Smooth muscle cell (in vitro differentiated cells): Measurements from ENCODE around the gene GRP. TPM values are rescaled to one million over a fixed set of nuclear protein-coding genes. Genes with fewer than 3 reads are reported as not detected.

Experiments
- DNase-seq: peaks from one replicate; lab custom pipeline; 2025; ENCODE audit not compliant: unreplicated experiment; lab: John Stamatoyannopoulos, UW
- H2AFZ ChIP-seq: fragments of 200-600 bp; sonication (generic); 2 replicates; pipeline ENCODE4 v1.6.0; 2016; ENCODE audit warnings: antibody characterized with exemption, low read depth, mild to moderate bottlenecking
- H3F3A ChIP-seq: fragments of 200-600 bp; sonication (generic); 2 replicates; pipeline ENCODE4 v1.6.0; 2017; ENCODE audit warnings: antibody characterized with exemption, low read depth
- H3K27ac ChIP-seq: fragments of 200-600 bp; sonication (generic); 2 replicates; pipeline ENCODE4 v1.5.1; 2016; ENCODE audit warnings: low read depth, mild to moderate bottlenecking
- H3K27me3 ChIP-seq: fragments of 200-600 bp; sonication (generic); 2 replicates; pipeline ENCODE4 v1.6.1; 2016; ENCODE audit warnings: low read depth, mild to moderate bottlenecking
- H3K36me3 ChIP-seq: fragments of 200-600 bp; sonication (generic); 2 replicates; pipeline ENCODE4 v1.5.1; 2016; ENCODE audit warnings: low read depth
- H3K4me1 ChIP-seq: fragments of 200-600 bp; sonication (generic); 2 replicates; pipeline ENCODE4 v1.5.1; 2016; ENCODE audit warnings: low read depth
- H3K4me2 ChIP-seq: fragments of 200-600 bp; sonication (generic); 2 replicates; pipeline ENCODE4 v1.6.0; 2016; ENCODE audit warnings: mild to moderate bottlenecking
- H3K4me3 ChIP-seq: fragments of 200-600 bp; sonication (generic); 2 replicates; pipeline ENCODE4 v1.5.1; 2016; ENCODE audit warnings: mild to moderate bottlenecking
- H3K79me2 ChIP-seq: fragments of 200-600 bp; sonication (generic); 2 replicates; pipeline ENCODE4 v1.6.0; 2016; ENCODE audit warnings: low read depth, mild to moderate bottlenecking
- H3K9ac ChIP-seq: fragments of 200-600 bp; sonication (generic); 2 replicates; pipeline ENCODE4 v1.6.0; 2016; ENCODE audit warnings: low read depth
- H3K9me3 ChIP-seq: fragments of 200-600 bp; sonication (generic); replicated peaks from 2 replicates; pipeline ENCODE4 v1.5.1; 2016; ENCODE audit warnings: low read depth
- H4K20me1 ChIP-seq: fragments of 200-600 bp; sonication (generic); 2 replicates; pipeline ENCODE4 v1.6.0; 2016; ENCODE audit warnings: low read depth
- CTCF ChIP-seq: fragments of 200-600 bp; sonication (generic); IDR thresholded peaks from 2 replicates; pipeline ENCODE4 v1.5.1; 2017; ENCODE audit warnings: borderline replicate concordance, mild to moderate bottlenecking, antibody characterized with exemption; ENCODE audit not compliant: insufficient read depth, poor library complexity, severe bottlenecking
- WGBS: methylation state at CpG from one replicate; pipeline ENCODE4 v1.1.7; 2016; ENCODE audit warnings: low lambda C conversion rate; 5-methylcytosine and 5-hydroxymethylcytosine counted together
- polyA plus RNA-seq: library from polyadenylated mRNA; unstranded; fragments of >200 nt; fragmentation: Nextera tagmentation; extraction: Ambion mirVana; gene quantifications from 2 replicates; pipeline ENCODE4 v1.2.1, GENCODE V29; 2016
- total RNA-seq: library from RNA; depleted of rRNA; stranded (reverse); fragments of >200 nt; gene quantifications from 2 replicates; pipeline ENCODE4 v1.2.3, GENCODE V29; 2014

GRP gene
- total and polyA plus RNA-seq, 2 experiments from 2014 or later: 1.0 TPM; not detected in 1

GRCh38 chr18:59211629-59212028 lies 8.3 kb upstream of the GRP start:
- H3K4me3 ChIP-seq: no peak overlapping the region
- no peaks in the 10 kb centered on the region for H3K9me3 ChIP-seq
- no peak overlapping the region for H3K4me2 ChIP-seq
- no peak overlapping the region for H3K9ac ChIP-seq
- no peaks in the 10 kb centered on the region for H3K4me1 ChIP-seq
- 93% methylated on average over 2 of the region's 2 CpGs for WGBS
- no peaks in the 10 kb centered on the region for H3F3A ChIP-seq
- H2AFZ ChIP-seq: no peak overlapping the region
- no peaks in the 10 kb centered on the region for H3K79me2 ChIP-seq
- no peaks in the 10 kb centered on the region for H3K36me3 ChIP-seq
- no peak for TF ChIP-seq CTCF
- H4K20me1 ChIP-seq: no peaks in the 10 kb centered on the region
- no peak for DNase-seq
- H3K27me3 ChIP-seq: peaks cover 36% of the 10 kb centered on the region
- H3K27ac ChIP-seq: no peak overlapping the region

- no peak overlapping the region for H3K27ac ChIP-seq
- H3K4me3 ChIP-seq: no peak overlapping the region
- no peak overlapping the region for H3K9ac ChIP-seq
- H3K9me3 ChIP-seq: no peaks in the 10 kb centered on the region
- H3K36me3 ChIP-seq: no peaks in the 10 kb centered on the region
- no peak for DNase-seq
- H2AFZ ChIP-seq: no peak overlapping the region
- H3K79me2 ChIP-seq: no peaks in the 10 kb centered on the region
- 76% methylated on average over 6 of the region's 6 CpGs for WGBS
- no peak for TF ChIP-seq CTCF
- no peak overlapping the region for H3K4me2 ChIP-seq
- H3F3A ChIP-seq: no peaks in the 10 kb centered on the region
- peaks cover 92% of the 10 kb centered on the region for H3K27me3 ChIP-seq
- H4K20me1 ChIP-seq: no peaks in the 10 kb centered on the region
- H3K4me1 ChIP-seq: peaks cover 13% of the 10 kb centered on the region
Observed at GRCh38 chr18:59218018-59218417, 1.9 kb upstream of the GRP start.

DNA sequence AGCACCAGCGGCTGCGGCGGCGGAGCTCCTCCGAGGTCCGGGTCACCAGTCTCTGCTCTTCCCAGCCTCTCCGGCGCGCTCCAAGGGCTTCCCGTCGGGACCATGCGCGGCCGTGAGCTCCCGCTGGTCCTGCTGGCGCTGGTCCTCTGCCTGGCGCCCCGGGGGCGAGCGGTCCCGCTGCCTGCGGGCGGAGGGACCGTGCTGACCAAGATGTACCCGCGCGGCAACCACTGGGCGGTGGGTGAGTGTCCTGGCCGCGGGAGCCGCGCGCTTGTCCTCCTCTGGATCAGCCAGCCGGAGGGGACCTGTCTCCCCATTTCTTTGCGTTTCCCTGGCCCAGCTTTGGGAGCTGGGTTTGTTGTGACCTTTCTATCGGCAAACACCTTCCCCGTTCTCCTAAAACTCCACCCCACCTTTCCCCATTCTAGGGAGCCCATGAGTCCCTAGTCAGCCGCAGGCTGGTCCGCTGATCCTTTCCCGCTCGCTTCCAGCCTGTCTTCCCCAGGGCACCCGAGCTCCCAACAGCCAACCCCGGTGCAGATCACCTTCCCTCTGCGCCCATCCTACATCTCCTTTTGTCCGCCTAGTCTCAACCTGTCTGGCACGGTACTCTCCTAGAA lies 316 bp downstream of the GRP start:
- H3F3A ChIP-seq: no peaks in the 10 kb centered on the region
- H3K79me2 ChIP-seq: no peaks in the 10 kb centered on the region
- H3K4me3 ChIP-seq: peak overlapping the region; percentile 40
- peaks cover 98% of the 10 kb centered on the region for H3K27me3 ChIP-seq
- peak overlapping the region; percentile 85 for H3K4me2 ChIP-seq
- no peaks in the 10 kb centered on the region for H4K20me1 ChIP-seq
- H3K36me3 ChIP-seq: no peaks in the 10 kb centered on the region
- TF ChIP-seq CTCF: no peak
- no peaks in the 10 kb centered on the region for H3K9me3 ChIP-seq
- DNase-seq: no peak
- H2AFZ ChIP-seq: no peak overlapping the region
- 3% methylated on average over 34 of the region's 46 CpGs for WGBS
- H3K9ac ChIP-seq: no peak overlapping the region
- H3K4me1 ChIP-seq: peaks cover 13% of the 10 kb centered on the region
- no peak overlapping the region for H3K27ac ChIP-seq
